Stimulated activated CD4-positive, alpha-beta T cell treated with anti-CD3 and anti-CD28 coated beads, Interleukin-1b, Interleukin-23, amount 100 ng/mL, for 48 hours (primary cell): ENCODE measurements around the gene ADGRV1.

Experiments used
- DNase-seq: peaks from one replicate; pipeline ENCODE4 v3.0.0-alpha.2; 2020

ADGRV1 gene

GRCh38 chr5:90877049-90877448 is 318.5 kb downstream of the ADGRV1 start:
- no peak for DNase-seq

DNA sequence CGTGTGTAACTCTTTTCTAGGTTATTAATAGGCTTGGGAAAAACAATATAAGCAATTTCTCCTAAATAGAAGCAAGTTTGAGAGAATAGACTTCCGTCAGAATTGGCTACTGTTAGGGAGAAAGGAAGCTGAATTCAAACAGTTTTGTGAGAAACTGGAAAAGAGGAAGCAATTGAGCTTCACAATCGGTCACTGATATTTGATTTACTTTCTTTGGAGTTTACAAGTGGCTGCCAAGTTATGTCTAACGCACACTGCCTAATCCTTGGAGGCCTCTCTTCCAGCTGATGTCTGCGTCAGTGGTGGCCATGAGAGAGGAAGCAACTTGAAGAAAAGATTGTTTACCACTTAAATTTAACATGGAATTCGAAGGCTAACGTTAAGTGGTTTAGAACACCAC is 319.5 kb downstream of the ADGRV1 start:
- no peak for DNase-seq

DNA sequence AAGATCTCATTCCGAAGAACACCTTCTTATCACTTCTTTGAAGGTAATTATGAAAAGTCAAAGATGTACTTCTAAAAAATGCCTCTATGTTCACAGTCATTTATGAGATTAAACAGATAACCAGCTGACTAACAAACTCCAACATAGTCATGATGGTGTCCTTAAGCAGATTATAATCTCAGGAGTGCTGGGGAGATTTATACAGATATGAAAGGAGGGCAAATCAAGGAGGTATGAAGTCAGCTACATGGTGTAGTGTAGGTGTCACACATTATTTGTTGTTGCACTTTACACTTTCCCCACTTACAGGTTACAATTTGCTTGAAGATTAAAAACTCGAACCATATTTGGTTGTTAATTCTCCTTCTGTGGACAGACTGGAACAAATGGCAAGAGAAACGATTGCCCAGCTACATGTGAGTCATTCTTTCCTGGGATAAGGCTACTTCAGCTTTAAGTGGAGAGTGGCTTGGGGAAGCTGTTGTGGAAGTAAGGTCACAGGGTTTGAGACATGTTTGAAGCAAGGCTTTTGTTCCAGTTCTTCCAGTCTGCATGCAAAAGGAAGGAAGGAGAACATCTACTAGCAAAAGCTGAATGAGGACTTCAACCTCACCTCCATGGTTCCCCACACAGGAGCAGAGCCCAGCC is 320.1 kb downstream of the ADGRV1 start:
- DNase-seq: no peak

- DNase-seq: no peak
Measured at GRCh38 chr5:90881626-90882150, 323.1 kb downstream of the ADGRV1 start.

DNA sequence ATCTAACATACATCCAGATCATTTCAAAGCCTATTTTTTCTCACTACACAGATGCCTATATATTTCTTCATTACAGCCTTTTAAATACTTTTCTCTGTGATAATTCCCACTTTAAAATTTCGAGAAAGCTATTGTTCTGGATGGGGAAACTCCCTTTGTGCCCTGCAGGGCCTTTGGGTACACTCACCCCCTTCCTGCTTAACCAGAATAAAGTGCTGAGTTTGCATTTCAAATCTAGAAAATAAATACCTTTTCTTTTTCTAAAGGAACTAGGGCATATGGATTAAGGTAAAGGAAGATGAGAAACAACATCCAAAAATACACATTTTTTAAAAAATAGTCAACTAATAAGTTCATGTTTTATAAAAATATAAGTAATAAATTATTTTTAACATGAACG is 323.9 kb downstream of the ADGRV1 start:
- DNase-seq: no peak

- DNase-seq: no peak
Measured at GRCh38 chr5:90885180-90885868, 326.7 kb downstream of the ADGRV1 start.

- no peak for DNase-seq
Measured at GRCh38 chr5:90886381-90886780, 327.8 kb downstream of the ADGRV1 start.

- no peak for DNase-seq
Measured at GRCh38 chr5:90888511-90889324, 330.1 kb downstream of the ADGRV1 start.

DNA sequence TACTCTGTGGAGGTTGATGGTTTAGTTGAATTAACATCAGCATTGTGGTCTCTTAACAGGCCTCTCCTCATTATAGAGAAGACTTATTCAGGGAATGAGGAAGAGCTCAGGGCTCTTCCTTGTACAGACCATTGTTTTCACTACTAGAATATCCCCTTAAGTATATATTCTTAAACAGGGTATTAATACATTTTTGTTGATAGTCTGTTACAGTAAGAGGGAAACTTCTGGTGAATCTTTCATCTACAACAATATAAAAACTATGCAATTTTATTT is 330.7 kb downstream of the ADGRV1 start:
- DNase-seq: no peak

DNA sequence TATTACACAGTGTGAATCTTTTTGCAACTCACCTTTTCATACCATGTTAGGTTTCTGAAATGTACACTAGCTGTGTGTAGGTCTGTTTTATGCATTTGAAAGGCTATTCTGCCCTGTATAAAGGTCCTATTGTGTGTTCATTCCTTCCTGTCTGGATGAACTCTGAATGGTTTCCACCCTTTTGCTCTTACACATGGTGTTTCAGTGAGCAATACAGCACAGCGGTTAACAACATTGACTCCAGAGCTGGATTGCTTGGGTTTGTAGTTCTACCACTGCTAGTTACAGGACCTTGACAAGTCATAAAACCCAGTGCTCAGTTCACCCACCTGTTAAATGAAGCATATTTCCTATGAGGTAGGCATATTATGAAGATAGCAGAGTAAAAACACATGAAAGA is 331.6 kb downstream of the ADGRV1 start:
- no peak for DNase-seq

- DNase-seq: no peak
Measured at GRCh38 chr5:90894866-90895420, 336.3 kb downstream of the ADGRV1 start.

DNA sequence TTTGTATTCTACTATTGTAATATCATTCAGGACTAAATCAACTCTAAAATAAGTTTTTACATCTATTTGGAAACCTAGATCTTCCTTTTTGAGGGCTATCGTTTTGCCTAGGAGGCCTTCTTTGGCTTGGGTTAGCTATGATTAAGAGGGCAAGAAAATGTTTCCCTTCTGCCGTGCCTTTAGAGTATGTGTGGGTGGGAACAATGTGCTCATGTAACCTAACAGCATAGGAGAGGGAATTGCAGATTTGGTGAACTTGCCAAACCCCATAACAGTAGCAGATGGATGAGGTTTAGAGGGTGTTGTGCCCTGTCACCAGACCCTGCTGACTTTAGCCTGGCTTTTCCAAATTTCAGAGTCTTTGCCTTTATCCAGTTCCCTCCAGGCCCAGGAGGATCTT is 339.0 kb downstream of the ADGRV1 start:
- no peak for DNase-seq

GRCh38 chr5:90898326-90899013 is 339.9 kb downstream of the ADGRV1 start:
- no peak for DNase-seq

GRCh38 chr5:90899014-90899604 is 340.5 kb downstream of the ADGRV1 start:
- DNase-seq: no peak

- DNase-seq: no peak
Measured at GRCh38 chr5:90901261-90901660, 342.7 kb downstream of the ADGRV1 start.

DNA sequence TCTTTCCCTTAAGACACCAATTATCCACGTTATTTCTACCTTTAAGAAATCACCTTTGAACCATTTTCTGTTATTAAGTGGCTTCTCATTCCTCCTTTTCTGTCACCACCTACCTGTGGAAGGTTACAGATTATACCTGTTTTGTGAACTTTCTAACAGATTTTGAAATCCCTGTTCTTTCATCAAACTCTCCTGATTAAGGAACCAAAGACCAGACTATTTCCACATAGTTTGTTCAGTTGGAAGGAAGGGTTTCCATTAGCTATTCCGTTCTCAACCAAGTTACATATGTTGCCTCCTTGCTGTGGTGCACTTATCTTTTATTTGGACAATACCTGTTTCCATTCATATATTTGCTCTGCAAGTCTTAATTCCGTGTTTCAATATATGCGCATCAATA is 343.6 kb downstream of the ADGRV1 start:
- DNase-seq: no peak

GRCh38 chr5:90902651-90903386 is 344.2 kb downstream of the ADGRV1 start:
- no peak for DNase-seq

GRCh38 chr5:90909101-90909503 is 350.5 kb downstream of the ADGRV1 start:
- DNase-seq: no peak

- DNase-seq: no peak
Measured at GRCh38 chr5:90909940-90910339, 351.3 kb downstream of the ADGRV1 start.

- no peak for DNase-seq
Measured at GRCh38 chr5:90911169-90911568, 352.6 kb downstream of the ADGRV1 start.

GRCh38 chr5:90912476-90912875 is 353.9 kb downstream of the ADGRV1 start:
- no peak for DNase-seq

DNA sequence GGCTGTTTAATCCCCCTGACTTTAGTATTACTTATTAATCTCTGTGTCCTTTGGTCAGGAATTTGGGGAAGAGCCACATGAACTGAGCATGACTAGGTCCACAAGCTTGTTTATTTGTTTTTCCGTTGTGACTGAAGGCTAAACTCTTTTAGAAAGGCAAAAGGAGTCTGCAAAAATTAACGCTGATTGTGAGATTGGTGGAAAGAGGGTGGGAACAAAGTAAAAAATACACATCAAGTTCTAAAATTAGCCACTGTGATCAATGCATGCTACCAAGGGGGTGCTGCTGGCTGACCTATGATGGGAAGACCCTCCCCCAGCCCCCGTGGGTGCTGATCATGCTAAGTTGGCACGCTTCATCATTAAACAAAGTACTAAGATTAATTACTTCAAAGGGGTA is 356.8 kb downstream of the ADGRV1 start:
- no peak for DNase-seq
